ENCODE results near the gene NUDT15. TPM values are rescaled to one million over a fixed set of nuclear protein-coding genes. Genes with fewer than 3 reads are reported as not detected.

NUDT15 gene
- total and polyA plus RNA-seq, 2 of the 8 experiments (the other 6 are each of a cell fraction or from before 2014, with no cell fraction given) = 37.8 to 65.9 TPM

DNA sequence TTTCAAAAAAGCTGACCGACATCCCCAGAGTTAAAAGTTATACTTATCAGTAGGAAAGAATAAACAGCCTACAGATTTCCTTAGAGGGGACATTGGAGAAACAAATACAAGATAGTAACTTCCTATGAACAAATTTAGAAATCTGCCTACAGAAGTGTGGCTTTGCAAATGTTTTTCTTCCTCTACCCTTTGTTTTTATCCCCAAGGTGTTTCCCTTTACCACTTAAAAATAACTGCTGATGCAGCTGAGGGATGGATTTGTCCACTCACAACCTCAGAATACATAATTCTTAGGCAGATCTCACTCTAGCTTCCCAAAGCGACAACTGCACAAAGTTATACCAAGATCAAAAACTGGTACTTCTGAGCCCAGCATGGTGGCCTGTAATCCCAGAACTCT, 36.5 kb downstream of the NUDT15 start (continued):
- TF ChIP-seq USF2 (IDR thresholded peaks at IDR 0.05; ENCODE audit: low read length) (no peak), EGR1 (IDR thresholded peaks at IDR 0.05; ENCODE audit: borderline replicate concordance, low read depth, low read length) (no peak), SRF (IDR thresholded peaks at IDR 0.05; ENCODE audit: low read depth, low read length) (no peak), GABPA (IDR thresholded peaks at IDR 0.05; ENCODE audit: borderline replicate concordance, insufficient read depth, low read length) (no peak), HDAC2 (IDR thresholded peaks at IDR 0.05; ENCODE audit: borderline replicate concordance in 1 of 2, low read depth in 2 of 2, low read length in 2 of 2) (no peak)
